GM11168 (cell line): ENCODE results near the gene RUSF1.
"Not testable (repeated sequence)": the region's sequence is repeated elsewhere in the genome, so short reads cannot be mapped to it uniquely, and the experiment has no call there.

Source experiments
- in situ Hi-C: fragments of 300-500 bp; cut with MboI; formaldehyde crosslinking; loops from one replicate; pipeline ENCODE4 v1.12.0; 2022; ENCODE audit warnings: low sequenced_read_pairs; ENCODE audit not compliant: unreplicated experiment

RUSF1 gene

DNA sequence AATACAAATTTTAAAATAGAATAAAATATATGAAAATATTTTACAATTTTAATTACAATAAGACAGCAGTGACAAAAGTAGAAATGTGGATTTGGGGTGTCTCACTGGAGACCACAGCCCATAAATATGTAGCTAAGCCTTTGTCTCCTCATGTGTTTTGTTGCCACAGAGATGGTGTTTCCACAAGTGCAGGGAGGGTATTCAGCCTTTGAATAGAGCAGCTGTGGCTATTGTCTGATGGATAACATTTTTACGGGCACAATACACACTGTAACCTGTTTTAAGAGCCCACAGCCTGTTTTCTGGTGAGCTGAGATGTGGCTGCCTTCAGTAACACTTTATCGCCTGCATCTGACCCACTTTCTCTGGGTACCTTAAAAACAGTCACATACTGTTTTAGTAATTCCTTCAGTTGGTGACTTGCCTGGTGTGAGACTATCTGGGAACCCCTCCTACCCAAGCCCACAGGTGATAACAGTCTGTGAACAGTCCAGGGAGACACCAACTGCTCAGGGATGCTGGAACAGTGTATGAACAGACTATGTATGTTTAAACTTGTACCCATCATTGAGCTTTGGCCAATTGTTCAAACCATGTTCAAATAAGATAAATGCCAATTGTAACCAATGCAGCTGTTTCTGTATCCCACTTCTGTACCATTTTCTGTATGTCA, 11.7 kb upstream of the RUSF1 start:
- in situ Hi-C loops: no loop called here

DNA sequence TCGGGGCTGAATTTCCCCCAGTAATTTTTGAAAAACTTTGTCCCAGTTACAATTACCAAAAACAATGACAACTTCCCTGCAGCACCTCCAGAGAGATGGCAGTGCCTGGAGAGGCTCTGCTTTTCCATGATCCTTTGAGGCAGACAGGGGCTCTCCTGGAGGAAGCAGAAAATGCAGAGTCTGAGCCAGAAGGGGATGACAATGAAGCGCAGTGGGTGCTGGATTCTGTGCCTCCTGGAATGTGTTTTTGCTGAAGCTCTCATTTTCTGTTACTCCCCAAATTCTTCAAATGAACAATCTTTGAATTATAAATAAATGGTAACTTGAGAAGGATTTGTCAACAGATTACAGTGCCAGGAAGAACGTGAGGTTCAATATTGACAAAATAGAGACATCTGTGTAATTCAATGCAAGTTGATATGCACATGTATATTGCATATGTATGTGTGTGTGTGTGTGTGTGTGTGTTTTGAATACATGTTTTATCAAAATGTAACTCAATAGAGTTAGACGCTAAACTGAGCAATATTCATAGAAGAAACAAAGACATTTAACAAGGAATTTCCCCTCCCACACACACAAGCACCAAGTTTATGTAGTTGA, 9.7 kb upstream of the RUSF1 start:
- in situ Hi-C loops: no loop called here

DNA sequence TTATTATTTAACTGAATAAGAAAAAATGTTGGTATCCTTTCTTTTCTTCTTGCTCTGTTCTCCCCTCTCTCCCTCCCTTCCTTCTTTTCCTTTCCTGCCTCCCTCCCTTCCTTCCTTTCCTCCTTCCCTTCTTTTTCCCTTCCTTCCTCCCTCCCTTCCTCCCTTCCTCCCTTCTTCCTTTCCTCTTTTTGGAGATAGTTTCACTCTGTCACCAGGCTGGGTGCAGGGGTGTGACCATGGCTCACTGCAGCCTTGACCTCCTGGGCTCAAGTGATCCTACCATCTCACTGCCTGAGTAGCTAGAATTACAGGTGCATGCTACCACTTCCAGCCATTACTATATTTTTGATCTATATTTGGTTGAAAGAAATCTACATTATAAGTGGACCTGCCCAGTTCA, 5.7 kb upstream of the RUSF1 start:
- in situ Hi-C loops: no loop called here

DNA sequence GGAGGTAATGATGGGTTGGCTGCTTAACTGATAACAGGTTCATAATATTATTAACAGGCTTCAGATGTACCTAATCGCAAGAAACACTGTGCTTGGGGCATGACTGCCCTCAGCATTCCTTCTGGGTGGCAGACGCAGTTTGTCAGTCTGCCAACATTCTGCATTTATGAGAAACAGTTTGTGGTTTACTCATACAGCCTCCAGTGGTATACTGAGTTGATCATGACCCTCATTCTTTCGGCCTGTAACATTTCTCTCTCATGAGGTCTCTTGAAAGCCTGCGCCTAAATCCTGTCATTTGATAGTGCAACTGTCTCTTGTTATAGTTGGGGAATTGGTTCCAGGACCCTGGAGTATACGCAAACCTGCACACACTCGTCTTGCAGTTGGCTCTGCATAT, 4.9 kb upstream of the RUSF1 start:
- in situ Hi-C loops: no loop called here

DNA sequence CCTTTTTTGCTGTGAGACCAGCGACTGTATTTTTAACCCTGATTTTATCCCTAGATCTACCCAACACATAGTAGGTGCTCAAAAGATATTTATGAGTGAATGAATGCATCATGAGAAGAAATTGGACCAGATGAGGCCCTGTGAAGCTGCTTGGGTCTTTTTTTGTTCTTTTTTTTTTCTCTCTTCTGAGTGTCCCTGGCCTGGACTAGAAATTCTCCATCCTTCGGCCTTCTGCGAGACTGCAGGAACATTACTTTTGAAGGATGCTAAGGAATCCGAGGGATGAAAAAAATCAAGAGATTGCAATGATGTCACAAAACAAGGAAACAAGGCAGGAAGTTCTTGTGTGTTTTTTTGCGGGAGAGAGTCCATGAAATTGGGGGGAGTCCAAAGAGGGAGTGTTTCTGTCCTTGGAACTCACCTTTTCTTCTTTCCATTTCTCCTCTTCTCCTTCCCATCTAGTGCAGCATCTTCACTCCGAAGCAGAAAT, 560 bp upstream of the RUSF1 start:
- in situ Hi-C loops: no loop called here

DNA sequence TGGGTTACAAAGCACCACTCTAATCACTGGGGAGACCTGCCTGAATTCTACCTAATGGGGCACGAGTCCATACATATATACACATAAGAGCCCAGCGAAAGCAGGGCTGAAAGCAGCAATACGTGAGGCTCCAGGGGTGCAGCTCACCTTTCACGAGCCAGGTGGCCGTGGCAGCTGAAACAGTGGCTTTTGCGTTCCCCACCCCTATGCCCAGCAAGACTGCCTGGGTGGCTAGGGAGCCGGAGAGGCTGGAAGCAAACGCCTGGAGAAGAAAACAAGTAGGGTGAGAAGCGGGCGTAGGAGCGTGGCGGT, 618 bp downstream of the RUSF1 start:
- in situ Hi-C loops: no loop called here

DNA sequence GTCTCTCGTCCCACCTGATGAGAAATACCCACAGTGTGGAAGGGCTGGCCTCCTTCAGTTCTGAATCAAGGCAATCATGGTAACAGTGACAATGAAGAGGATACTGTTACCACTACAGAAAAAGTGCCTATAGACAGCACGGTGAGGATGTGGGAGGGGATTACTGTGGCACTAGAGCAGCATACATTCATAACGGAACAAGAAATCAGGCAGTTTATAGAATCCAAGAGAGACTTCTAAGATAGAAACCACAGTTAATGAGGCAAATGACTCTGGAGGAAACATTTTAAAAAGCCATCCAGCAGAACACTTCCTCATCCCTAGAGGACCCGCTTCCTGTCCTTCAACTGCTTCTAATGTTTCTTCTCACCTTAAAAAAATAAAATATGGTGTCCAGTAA, 2.7 kb downstream of the RUSF1 start:
- in situ Hi-C loops: no loop called here

DNA sequence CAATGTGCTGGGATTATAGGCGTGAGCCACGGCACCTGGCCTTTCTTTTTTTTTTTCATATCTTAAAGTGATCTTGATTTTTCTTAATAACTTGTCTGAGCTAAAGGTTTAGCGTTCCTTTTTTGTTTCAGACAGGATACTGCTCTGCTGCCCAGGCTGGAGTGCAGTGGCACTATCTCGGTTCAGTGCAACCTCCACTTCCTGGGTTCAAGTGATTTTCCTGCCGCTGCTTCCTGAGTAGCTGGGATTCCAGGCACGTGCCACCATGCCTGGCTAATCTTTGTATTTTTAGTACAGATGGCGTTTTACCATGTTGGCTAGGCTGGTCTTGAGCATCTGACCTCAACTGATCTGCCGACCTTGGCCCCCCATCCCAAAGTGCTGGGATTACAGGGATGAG, 4.0 kb downstream of the RUSF1 start:
- in situ Hi-C loops: no loop called here

DNA sequence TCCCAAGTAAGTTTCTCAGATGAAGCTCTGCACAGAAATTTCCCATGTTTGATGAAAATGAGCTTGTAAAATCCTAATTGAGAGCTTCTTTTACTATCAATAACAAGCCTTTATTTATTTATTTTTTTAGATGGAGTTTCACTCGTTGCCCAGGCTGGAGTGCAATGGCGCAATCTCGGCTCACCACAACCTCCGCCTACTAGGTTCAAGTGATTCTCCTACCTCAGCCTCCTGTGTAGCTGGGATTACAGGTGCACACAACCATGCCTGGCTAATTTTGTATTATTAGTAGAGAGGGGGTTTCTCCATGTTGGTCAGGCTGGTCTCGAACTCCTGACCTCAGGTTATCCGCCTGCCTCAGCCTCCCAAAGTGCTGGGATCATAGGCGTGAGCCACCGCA, 4.6 kb downstream of the RUSF1 start:
- in situ Hi-C loops: not testable (repeated sequence)

DNA sequence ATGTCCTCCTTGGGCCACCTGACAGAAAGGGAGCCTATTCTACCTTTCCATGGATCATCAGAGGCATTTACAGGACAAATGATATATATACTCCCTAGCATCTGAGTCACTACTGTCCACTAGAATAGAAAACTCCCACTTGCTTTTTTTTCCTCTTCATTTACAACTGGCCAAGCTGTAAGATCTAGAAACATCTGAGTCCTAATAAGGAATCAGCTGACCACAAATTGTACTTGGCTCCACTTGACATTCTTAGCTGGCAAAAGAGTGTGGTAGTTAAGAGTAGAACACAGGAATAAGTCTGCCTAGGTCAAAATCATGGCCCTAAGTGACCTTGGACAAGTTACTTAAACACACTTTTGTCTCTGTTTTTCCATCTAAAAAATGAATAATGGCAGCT, 5.2 kb downstream of the RUSF1 start:
- in situ Hi-C loops: no loop called here

DNA sequence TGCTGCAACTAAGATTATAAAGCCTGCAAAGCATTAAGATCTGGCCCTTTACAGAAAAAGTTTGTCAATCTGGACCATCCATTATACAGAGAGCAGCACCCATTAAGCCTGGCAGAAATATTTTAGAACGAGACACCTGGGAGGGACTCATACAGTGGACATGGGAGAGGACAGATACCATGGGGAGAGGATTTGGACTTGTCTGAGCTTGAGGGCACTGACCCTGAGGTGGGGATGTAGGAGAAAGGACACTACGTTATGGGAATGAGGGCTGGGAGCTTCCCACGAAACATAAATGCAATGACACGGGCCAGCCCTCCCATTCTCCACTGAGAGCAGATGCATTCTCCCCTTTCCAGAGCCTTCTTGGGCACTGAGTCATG, 6.2 kb downstream of the RUSF1 start:
- in situ Hi-C loops: no loop called here

DNA sequence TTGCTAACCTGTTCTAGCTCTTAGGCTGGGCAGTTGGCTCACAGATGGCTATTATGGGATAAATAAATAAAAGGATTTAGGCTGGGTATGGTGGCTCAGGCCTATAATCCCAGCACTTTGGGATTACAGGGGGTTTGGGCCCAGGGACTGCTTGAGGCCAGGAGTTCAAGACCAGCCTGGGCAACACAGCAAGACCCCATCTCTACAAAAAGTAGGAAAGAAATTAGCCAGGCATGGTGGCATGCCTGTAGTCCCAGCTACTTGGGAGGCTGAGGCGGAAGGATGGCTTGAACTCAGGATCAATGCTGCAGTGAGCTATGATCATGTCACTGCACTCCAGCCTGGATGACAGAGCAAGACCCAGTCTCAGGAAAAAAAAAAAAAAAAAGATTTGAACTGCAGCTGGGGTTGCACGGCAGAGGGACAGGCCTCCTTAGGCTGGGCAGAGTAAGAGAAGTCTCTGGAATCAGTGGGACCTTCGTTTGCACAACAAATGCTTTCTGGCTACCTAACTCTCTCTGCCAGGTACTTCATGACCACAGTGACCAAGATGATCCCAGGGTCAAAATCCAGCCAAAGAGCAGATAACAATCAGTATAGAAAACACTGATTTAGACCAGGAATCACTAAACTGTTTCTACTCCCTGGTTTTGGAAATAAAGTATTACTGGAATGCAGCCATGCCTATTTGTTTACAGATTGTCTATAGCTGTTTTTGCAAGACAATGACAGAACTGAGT, 6.8 kb downstream of the RUSF1 start:
- in situ Hi-C loops: no loop called here

DNA sequence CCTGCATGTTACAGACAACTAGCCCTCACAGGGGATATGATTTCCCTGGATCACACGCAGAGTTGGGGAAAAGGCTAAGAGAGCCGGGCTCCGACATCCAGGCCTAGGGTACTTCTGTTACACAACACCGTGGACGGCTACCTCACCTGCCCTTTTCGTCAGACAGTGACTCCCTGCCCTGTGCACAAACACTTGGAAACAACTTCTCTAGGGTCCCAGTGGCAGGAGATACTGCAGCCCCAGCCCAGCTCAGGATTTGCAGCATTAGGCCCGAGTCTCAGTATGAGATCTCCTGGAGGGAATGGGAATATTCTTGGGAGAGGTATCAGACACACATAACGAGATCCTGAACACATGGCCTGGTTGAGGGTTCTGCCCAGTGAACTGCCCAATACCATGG, 8.3 kb downstream of the RUSF1 start:
- in situ Hi-C loops: no loop called here

DNA sequence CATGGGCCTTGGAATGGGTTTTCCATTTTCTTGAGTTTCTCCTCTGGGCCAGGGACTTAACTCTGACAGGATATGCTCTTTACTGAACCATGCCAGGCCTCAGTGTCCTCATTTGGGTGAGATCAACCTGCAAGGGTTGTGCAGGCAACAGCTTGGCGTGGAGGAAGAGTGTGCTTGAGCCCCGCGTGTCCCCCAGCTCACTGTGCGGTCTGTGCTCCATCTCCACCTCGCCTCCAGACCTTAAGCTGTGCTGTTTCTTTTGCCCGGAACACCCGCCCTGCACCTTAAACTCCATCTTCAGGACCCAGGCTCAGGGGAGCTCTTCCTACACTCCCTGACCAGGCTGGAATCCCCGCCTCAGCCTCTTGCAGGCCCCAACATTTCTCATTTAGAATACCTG, 9.7 kb downstream of the RUSF1 start:
- in situ Hi-C loops: no loop called here

DNA sequence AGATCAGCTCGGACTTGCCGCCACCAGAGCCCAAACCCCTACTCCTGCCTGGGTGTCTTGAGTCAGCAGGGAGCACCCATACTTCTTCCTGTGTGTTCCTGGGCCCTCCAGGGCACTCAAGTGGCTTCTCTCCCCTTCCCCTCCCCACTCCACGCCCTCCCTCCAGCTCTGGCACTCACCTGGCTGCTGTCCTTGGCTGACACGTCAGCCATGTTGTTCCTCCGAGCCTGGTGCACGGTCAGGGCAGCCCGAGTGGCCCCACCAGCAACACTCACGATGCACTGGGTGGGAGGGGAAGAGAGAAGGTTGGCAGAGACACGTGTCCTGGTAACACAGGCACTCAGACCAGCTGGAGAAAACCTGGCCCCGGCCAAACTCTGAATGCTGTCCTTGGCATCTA, 11.5 kb downstream of the RUSF1 start:
- in situ Hi-C loops: no loop called here

DNA sequence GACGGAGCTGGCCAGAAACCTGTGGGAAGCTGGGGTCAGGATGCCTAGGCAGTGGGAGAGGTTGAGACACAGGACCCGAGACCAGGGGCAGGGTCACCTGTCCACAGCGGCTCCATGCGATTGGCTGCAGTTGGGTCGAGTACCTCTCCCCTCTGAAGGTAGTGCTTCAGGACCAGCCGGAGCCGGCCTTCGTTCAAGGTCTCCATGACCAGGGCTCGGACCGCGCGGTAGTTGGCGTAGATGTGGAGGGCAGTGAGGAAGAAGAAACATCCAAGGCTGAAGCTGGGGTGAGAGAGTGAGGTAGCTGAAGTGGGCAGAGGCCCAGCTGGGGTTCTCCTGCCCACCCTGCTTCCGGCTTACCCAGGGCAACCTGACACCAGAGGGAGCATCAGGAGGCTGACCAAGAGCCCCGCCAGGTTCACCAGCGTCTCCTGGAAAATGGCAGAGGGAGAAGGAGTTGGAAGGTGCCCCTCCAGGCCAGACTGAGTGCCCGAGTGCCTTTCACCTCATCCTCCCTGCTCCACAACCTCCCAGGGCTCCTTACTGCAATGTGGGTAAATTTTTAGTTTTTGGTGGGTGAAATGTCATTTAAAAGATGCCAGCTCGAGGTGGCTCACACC, 14.6 kb downstream of the RUSF1 start:
- in situ Hi-C loops: no loop called here

DNA sequence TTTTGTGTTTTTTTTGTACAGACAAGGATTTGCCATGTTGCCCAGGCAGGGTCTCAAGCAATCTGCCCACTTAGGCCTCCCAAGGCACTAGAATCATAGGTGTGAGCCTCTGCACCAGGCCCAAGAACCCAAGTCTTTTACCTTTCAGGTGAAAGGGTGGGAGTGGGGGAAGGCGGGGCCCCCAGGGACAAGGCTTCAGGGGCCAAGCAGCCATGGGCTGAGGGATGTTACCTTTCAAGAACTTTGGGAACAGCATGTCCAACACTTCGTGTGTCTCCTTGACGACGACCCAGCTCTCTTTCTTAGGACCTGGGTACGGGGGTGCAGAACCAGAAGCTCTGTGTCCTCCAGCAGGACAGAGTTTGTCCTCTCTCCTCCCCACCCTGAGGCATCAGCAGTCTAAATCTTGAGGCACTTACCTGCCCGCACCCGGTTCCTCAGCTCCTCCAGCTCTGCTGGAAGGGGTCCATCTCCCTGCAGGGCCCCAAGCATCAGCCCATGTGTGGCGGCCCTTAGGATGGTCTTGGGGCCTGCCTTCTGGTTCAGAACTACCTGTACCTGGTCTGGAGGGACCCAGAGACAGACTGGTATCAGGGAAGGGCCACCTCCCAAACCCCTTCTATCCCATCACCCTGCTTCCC, 16.3 kb downstream of the RUSF1 start:
- in situ Hi-C loops: no loop called here

DNA sequence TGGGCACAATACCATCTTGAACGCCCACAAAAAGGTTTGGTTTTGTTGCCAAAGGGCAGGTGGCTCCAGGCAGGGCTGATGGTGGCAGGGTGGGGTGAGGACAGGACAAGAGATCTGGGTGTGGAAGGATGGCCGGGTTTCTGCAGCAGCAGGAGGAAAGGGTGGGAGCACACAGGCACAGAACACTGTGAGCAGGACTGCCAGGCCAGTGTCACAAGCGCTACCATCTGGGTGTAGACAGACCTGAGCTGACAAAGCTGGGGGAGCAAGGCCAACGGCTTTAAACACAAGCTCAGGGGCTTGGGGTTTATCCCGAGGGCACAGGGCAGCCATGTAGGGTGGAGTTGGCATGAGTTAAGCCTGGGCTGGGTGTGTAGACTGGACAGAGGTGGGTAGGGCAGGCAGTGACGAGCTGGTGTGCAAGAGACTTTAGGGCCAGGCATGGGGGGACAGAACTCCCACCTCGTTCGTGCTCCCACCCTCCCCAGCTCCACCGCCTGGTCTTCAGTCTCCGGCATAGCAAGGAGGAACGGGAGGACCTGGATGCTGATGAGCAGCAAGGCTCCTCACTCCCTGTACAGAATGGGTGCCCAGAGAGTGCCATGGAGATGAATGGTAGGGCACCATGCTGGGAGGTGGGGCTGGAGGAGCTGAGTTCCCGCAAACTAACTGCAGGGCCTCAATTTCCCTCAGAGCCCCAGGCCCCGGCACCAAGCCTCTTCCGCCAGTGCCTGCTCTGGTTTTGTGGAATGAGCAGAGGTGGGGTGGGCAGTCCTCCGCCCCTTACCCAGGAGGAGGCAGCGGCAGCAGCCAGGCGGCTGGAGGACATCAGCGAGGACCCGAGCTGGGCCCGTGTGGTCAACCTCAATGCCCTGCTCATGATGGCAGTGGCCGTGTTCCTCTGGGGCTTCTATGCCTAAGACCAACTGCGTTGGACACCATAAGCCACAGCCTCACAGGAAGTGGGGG, 18.3 kb downstream of the RUSF1 start:
- in situ Hi-C loops: loop anchor here (10.0 kb wide), 1 partner anchor 375 kb away; no protein-coding TSS in a partner anchor

DNA sequence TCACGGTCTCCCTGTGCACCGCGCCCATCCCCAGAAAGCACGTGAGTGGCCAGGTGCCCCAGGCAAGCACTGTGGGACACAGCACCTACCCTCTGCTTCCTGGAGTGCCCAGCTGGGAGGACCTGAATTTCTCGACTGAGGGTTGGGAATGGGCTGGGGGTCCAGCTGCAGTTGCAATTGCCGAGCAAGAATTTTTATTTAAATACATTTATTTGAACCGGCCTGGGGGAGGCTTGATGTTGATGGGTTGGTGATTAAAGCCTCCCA, 19.0 kb downstream of the RUSF1 start:
- in situ Hi-C loops: loop anchor here (10.0 kb wide), 1 partner anchor 376 kb away; no protein-coding TSS in a partner anchor
